Immature natural killer cell (primary cell): ENCODE data around the gene OR5P2. TPM values are rescaled to one million over a fixed set of nuclear protein-coding genes. Genes with fewer than 3 reads are reported as not detected.
"Not testable (repeated sequence)": the region's sequence is repeated elsewhere in the genome, so short reads cannot be mapped to it uniquely, and the experiment has no call there.

Experiments
- DNase-seq, 3 donors: peaks; one replicate each; pipeline ENCODE4 v3.0.0; 2022; ENCODE audit warnings: mixed read lengths in 1 of 3
- H3K27ac Mint-ChIP-seq, 6 donors: one replicate each; pipeline ENCODE4 v1.8.0; 2020; ENCODE audit warnings: mixed read lengths in 6 of 6, mild to moderate bottlenecking in 5 of 6, inconsistent platforms in 4 of 6, moderate library complexity in 3 of 6
- H3K27me3 Mint-ChIP-seq, 3 donors: one replicate each; pipeline ENCODE4 v1.8.0; 2020 to 2021; ENCODE audit warnings: low read depth in 3 of 3, mild to moderate bottlenecking in 3 of 3, mixed read lengths in 3 of 3, moderate library complexity in 3 of 3, inconsistent platforms in 1 of 3
- H3K36me3 Mint-ChIP-seq, 3 donors: one replicate each; pipeline ENCODE4 v1.8.0; 2020; ENCODE audit warnings: mixed read lengths in 3 of 3, inconsistent platforms in 2 of 3, mild to moderate bottlenecking in 2 of 3
- H3K4me1 Mint-ChIP-seq, 2 donors: one replicate each; pipeline ENCODE4 v1.8.0; 2020; ENCODE audit warnings: inconsistent platforms in 2 of 2, mild to moderate bottlenecking in 2 of 2, mixed read lengths in 2 of 2, moderate library complexity in 1 of 2
- H3K4me3 Mint-ChIP-seq, 5 donors: one replicate each; pipeline ENCODE4 v1.8.0; 2020; ENCODE audit warnings: mild to moderate bottlenecking in 5 of 5, mixed read lengths in 5 of 5, inconsistent platforms in 3 of 5, moderate library complexity in 3 of 5
- H3K9me3 Mint-ChIP-seq, 6 donors: one replicate each; pipeline ENCODE4 v1.8.0; 2020; ENCODE audit warnings: mild to moderate bottlenecking in 6 of 6, mixed read lengths in 6 of 6, inconsistent platforms in 4 of 6, moderate library complexity in 3 of 6
- polyA plus RNA-seq, 3 donors: library from polyadenylated mRNA; unstranded; fragments of 300-500 nt; fragmentation: Illumina TruSeq; gene quantifications; one replicate each; pipeline ENCODE4 v1.2.3, GENCODE V29; 2021

Gene OR5P2
- polyA plus RNA-seq, result not detected

- H3K36me3 Mint-ChIP-seq, result no peaks in the 10 kb centered on the region
- H3K9me3 Mint-ChIP-seq, result peaks cover 0 to 6% (median 2%) of the 10 kb centered on the region in 6 donors
- H3K4me3 Mint-ChIP-seq, result no peak within 1 kb of the TSS
- no peaks in the 10 kb centered on the region for H3K4me1 Mint-ChIP-seq
- H3K27me3 Mint-ChIP-seq, result peaks cover 0 to 3% (median 2%) of the 10 kb centered on the region in 3 donors
- no peak within 1 kb of the TSS for H3K27ac Mint-ChIP-seq
- DNase-seq, result no peak
Observed at GRCh38 chr11:7796842-7797241, at the start of gene OR5P2. OR5P2 (minus strand) TSS chr11:7796942; CDS start chr11:7796942, 0 bp downstream.

- DNase-seq, result no peak
- no peak overlapping the region for H3K27ac Mint-ChIP-seq
- peaks cover 0 to 2% (median 0%) of the 10 kb centered on the region in 6 donors for H3K9me3 Mint-ChIP-seq
- H3K4me3 Mint-ChIP-seq, result no peak overlapping the region
- no peaks in the 10 kb centered on the region for H3K4me1 Mint-ChIP-seq
- peaks cover 1 to 10% (median 5%) of the 10 kb centered on the region in 3 donors for H3K27me3 Mint-ChIP-seq
- H3K36me3 Mint-ChIP-seq, result no peaks in the 10 kb centered on the region
Observed at GRCh38 chr11:7846003-7846402, 49.3 kb upstream of the OR5P2 start.

GRCh38 chr11:7844986-7845385, 48.2 kb upstream of the OR5P2 start:
- Mint-ChIP-seq H3K4me1 (no peaks in the 10 kb centered on the region), H3K4me3 (no peak overlapping the region), H3K27ac (no peak overlapping the region), H3K9me3 (peaks cover 0 to 2% (median 0%) of the 10 kb centered on the region in 6 donors), H3K36me3 (no peaks in the 10 kb centered on the region), H3K27me3 (peaks cover 3 to 10% (median 5%) of the 10 kb centered on the region in 3 donors)
- no peak for DNase-seq

GRCh38 chr11:7844521-7844920, 47.8 kb upstream of the OR5P2 start:
- Mint-ChIP-seq H3K36me3 (no peaks in the 10 kb centered on the region), H3K4me3 (no peak overlapping the region), H3K4me1 (no peaks in the 10 kb centered on the region)

GRCh38 chr11:7840578-7840977, 43.8 kb upstream of the OR5P2 start:
- peaks cover 3 to 10% (median 5%) of the 10 kb centered on the region in 3 donors for H3K27me3 Mint-ChIP-seq
- H3K27ac Mint-ChIP-seq, result no peak overlapping the region
- no peak overlapping the region for H3K4me3 Mint-ChIP-seq

More at GRCh38 chr11:7844521-7844920, 47.8 kb upstream of the OR5P2 start:
- Mint-ChIP-seq H3K27me3 (peaks cover 3 to 10% (median 5%) of the 10 kb centered on the region in 3 donors), H3K27ac (no peak overlapping the region), H3K9me3 (peaks cover 0 to 2% (median 0%) of the 10 kb centered on the region in 6 donors)
- DNase-seq, result no peak

GRCh38 chr11:7833527-7833926, 36.8 kb upstream of the OR5P2 start:
- Mint-ChIP-seq H3K4me1 (no peaks in the 10 kb centered on the region), H3K27me3 (peaks cover 0 to 3% (median 0%) of the 10 kb centered on the region in 3 donors), H3K36me3 (no peaks in the 10 kb centered on the region), H3K9me3 (peaks cover 0 to 5% (median 0%) of the 10 kb centered on the region in 6 donors), H3K4me3 (no peak overlapping the region), H3K27ac (no peak overlapping the region)
- DNase-seq, result no peak

More at GRCh38 chr11:7840578-7840977, 43.8 kb upstream of the OR5P2 start:
- DNase-seq, result no peak
- Mint-ChIP-seq H3K4me1 (no peaks in the 10 kb centered on the region), H3K36me3 (no peaks in the 10 kb centered on the region), H3K9me3 (peaks cover 0 to 6% (median 0%) of the 10 kb centered on the region in 6 donors)

GRCh38 chr11:7830740-7831139, 34.0 kb upstream of the OR5P2 start, which contains the start of gene OR5P3:
OR5P3 (minus strand) TSS chr11:7830840.
- peaks cover 0 to 5% (median 0%) of the 10 kb centered on the region in 6 donors for H3K9me3 Mint-ChIP-seq
- H3K27me3 Mint-ChIP-seq, result peaks cover 0 to 1% (median 0%) of the 10 kb centered on the region in 3 donors
- no peaks in the 10 kb centered on the region for H3K4me1 Mint-ChIP-seq
- no peaks in the 10 kb centered on the region for H3K36me3 Mint-ChIP-seq
- no peak for DNase-seq
- no peak within 1 kb of the TSS for H3K4me3 Mint-ChIP-seq
- no peak within 1 kb of the TSS for H3K27ac Mint-ChIP-seq

GRCh38 chr11:7826324-7826723, 29.6 kb upstream of the OR5P2 start:
- Mint-ChIP-seq H3K27ac (no peak overlapping the region), H3K4me1 (no peaks in the 10 kb centered on the region)

GRCh38 chr11:7820417-7820816, 23.7 kb upstream of the OR5P2 start:
- not testable (repeated sequence) for H3K36me3 Mint-ChIP-seq, H3K4me3 Mint-ChIP-seq, H3K27ac Mint-ChIP-seq, H3K27me3 Mint-ChIP-seq, H3K4me1 Mint-ChIP-seq, DNase-seq
- H3K9me3 Mint-ChIP-seq, result peaks cover 0 to 22% (median 2%) of the 10 kb centered on the region in 6 donors

More at GRCh38 chr11:7826324-7826723, 29.6 kb upstream of the OR5P2 start:
- DNase-seq, result no peak
- H3K36me3 Mint-ChIP-seq, result no peaks in the 10 kb centered on the region
- no peak overlapping the region for H3K4me3 Mint-ChIP-seq
- peaks cover 0 to 16% (median 0%) of the 10 kb centered on the region in 6 donors for H3K9me3 Mint-ChIP-seq
- H3K27me3 Mint-ChIP-seq, result peaks cover 0 to 3% (median 3%) of the 10 kb centered on the region in 3 donors

GRCh38 chr11:7814897-7815296, 18.2 kb upstream of the OR5P2 start:
- H3K4me1 Mint-ChIP-seq, H3K36me3 Mint-ChIP-seq, DNase-seq, H3K27ac Mint-ChIP-seq, H3K4me3 Mint-ChIP-seq, H3K27me3 Mint-ChIP-seq: not testable (repeated sequence)
- peaks cover 3 to 19% (median 6%) of the 10 kb centered on the region in 6 donors for H3K9me3 Mint-ChIP-seq

- peaks cover 1 to 48% (median 21%) of the 10 kb centered on the region in 6 donors for H3K9me3 Mint-ChIP-seq
Observed at GRCh38 chr11:7810301-7810700, 13.6 kb upstream of the OR5P2 start.

GRCh38 chr11:7793233-7793632, 3.5 kb downstream of the OR5P2 start:
- Mint-ChIP-seq H3K27me3 (peaks cover 0 to 2% (median 0%) of the 10 kb centered on the region in 3 donors), H3K4me3 (no peak overlapping the region), H3K4me1 (no peaks in the 10 kb centered on the region), H3K27ac (no peak overlapping the region), H3K36me3 (no peaks in the 10 kb centered on the region), H3K9me3 (peaks cover 0 to 7% (median 1%) of the 10 kb centered on the region in 6 donors)
- no peak for DNase-seq

More at GRCh38 chr11:7810301-7810700, 13.6 kb upstream of the OR5P2 start:
- not testable (repeated sequence) for H3K4me1 Mint-ChIP-seq, H3K27ac Mint-ChIP-seq, H3K36me3 Mint-ChIP-seq, H3K27me3 Mint-ChIP-seq, H3K4me3 Mint-ChIP-seq, DNase-seq

GRCh38 chr11:7787239-7787638, 9.5 kb downstream of the OR5P2 start:
- no peaks in the 10 kb centered on the region for H3K36me3 Mint-ChIP-seq
- no peaks in the 10 kb centered on the region for H3K4me1 Mint-ChIP-seq
- peaks cover 0 to 2% (median 0%) of the 10 kb centered on the region in 3 donors for H3K27me3 Mint-ChIP-seq
- DNase-seq, result no peak
- H3K9me3 Mint-ChIP-seq, result peaks cover 3 to 15% (median 11%) of the 10 kb centered on the region in 6 donors
- H3K27ac Mint-ChIP-seq, result no peak overlapping the region
- no peak overlapping the region for H3K4me3 Mint-ChIP-seq

- no peak overlapping the region for H3K4me3 Mint-ChIP-seq
- peaks cover 0 to 1% (median 0%) of the 10 kb centered on the region in 3 donors for H3K27me3 Mint-ChIP-seq
- peaks cover 0 to 7% (median 0%) of the 10 kb centered on the region in 6 donors for H3K9me3 Mint-ChIP-seq
- no peaks in the 10 kb centered on the region for H3K36me3 Mint-ChIP-seq
- no peak overlapping the region for H3K27ac Mint-ChIP-seq
- H3K4me1 Mint-ChIP-seq, result no peaks in the 10 kb centered on the region
- no peak for DNase-seq
Observed at GRCh38 chr11:7775689-7776088, 21.1 kb downstream of the OR5P2 start.

- not testable (repeated sequence) for H3K36me3 Mint-ChIP-seq, H3K27me3 Mint-ChIP-seq, H3K27ac Mint-ChIP-seq, H3K9me3 Mint-ChIP-seq, DNase-seq, H3K4me1 Mint-ChIP-seq, H3K4me3 Mint-ChIP-seq
Observed at GRCh38 chr11:7764301-7764700, 32.4 kb downstream of the OR5P2 start.
